Left lung (tissue), 10 donors: Measurements from ENCODE around the gene KSR2. TPM values are rescaled to one million over a fixed set of nuclear protein-coding genes. Genes with fewer than 3 reads are reported as not detected.

Source experiments
- ATAC-seq: fragments of 200-7000 bp; cut with Tn5 transposase; one replicate; pipeline ENCODE4 v1.9.1; 2020; ENCODE audit warnings: moderate library complexity
- DNase-seq, 4 donors: peaks; one replicate each; pipeline ENCODE4 v3.0.0-alpha.2; 2013 to 2020
- H3K27ac ChIP-seq, 2 donors: fragments of 200-600 bp; sonication (generic) in 1 of 2; one replicate each; pipeline versions ENCODE4 v1.5.0 to v1.8.0; 2020 to 2021
- H3K27me3 ChIP-seq, 2 donors: fragments of 200-600 bp; sonication (generic) in 1 of 2; one replicate each; pipeline versions ENCODE4 v1.5.0 to v1.8.0; 2020 to 2021
- H3K36me3 ChIP-seq, 2 donors: fragments of 200-600 bp; sonication (generic) in 1 of 2; one replicate each; pipeline versions ENCODE4 v1.5.0 to v1.8.0; 2020 to 2021
- H3K4me1 ChIP-seq, 2 donors: fragments of 200-600 bp; one replicate each; pipeline ENCODE4 v1.8.0; 2021
- H3K4me3 ChIP-seq, 2 donors: fragments of 200-600 bp; sonication (generic) in 1 of 2; one replicate each; pipeline versions ENCODE4 v1.5.0 to v1.8.0; 2020 to 2021; ENCODE audit warnings: mild to moderate bottlenecking in 1 of 2
- H3K9me3 ChIP-seq, 2 donors: fragments of 200-600 bp; sonication (generic) in 1 of 2; one replicate each; pipeline versions ENCODE4 v1.5.0 to v1.8.0; 2020 to 2021
- intact Hi-C, 2 donors: fragments of 100-400 bp; cut with DNase I; formaldehyde crosslinking; loops; one replicate each; pipeline versions ENCODE4 v1.11.2 to v1.14.2; 2022
- polyA plus RNA-seq, 6 donors: library from polyadenylated mRNA; unstranded; fragments of 120-200 nt; gene quantifications; one replicate each; pipeline ENCODE4 v1.2.1, GENCODE V29; 2013; ENCODE audit not compliant: insufficient read length in 6 of 6
- total RNA-seq, 2 donors: library from RNA; stranded (reverse); fragmentation: NEBNext Ultra II Directional; extraction: Animal tissue kit (Norgen Biotek cat#: 25700); gene quantifications; one replicate each; pipeline ENCODE4 v1.2.1, GENCODE V29; 2021
- TF ChIP-seq, protein P1 (sequence below), 2 donors: fragments of 200-600 bp; sonication (generic) in 1 of 2; IDR thresholded peaks; one replicate each; pipeline versions ENCODE4 v1.5.0 to v1.8.0; 2021; ENCODE audit warnings: antibody characterized with exemption in 2 of 2
- donor health status: DM: no; HTN: yes; CAD: no.
- donor health status: DM: no; HTN: no; CAD: no.

The KSR2 gene
- total and polyA plus RNA-seq, 8 donors = 0.28 to 1.4 (median 0.41) TPM

- H3K27ac ChIP-seq = no peak overlapping the region
- DNase-seq (no peak), ATAC-seq (no peak)
- TF ChIP-seq, protein P1, sequence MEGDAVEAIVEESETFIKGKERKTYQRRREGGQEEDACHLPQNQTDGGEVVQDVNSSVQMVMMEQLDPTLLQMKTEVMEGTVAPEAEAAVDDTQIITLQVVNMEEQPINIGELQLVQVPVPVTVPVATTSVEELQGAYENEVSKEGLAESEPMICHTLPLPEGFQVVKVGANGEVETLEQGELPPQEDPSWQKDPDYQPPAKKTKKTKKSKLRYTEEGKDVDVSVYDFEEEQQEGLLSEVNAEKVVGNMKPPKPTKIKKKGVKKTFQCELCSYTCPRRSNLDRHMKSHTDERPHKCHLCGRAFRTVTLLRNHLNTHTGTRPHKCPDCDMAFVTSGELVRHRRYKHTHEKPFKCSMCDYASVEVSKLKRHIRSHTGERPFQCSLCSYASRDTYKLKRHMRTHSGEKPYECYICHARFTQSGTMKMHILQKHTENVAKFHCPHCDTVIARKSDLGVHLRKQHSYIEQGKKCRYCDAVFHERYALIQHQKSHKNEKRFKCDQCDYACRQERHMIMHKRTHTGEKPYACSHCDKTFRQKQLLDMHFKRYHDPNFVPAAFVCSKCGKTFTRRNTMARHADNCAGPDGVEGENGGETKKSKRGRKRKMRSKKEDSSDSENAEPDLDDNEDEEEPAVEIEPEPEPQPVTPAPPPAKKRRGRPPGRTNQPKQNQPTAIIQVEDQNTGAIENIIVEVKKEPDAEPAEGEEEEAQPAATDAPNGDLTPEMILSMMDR (IDR thresholded peaks at IDR 0.05) = no peak
- H3K4me1 ChIP-seq = peaks cover 0 to 8% of the 10 kb centered on the region in 2 donors
- peaks cover 0 to 7% of the 10 kb centered on the region in 2 donors for H3K9me3 ChIP-seq
- H3K36me3 ChIP-seq = no peaks in the 10 kb centered on the region
- H3K27me3 ChIP-seq = no peaks in the 10 kb centered on the region
- no peak overlapping the region for H3K4me3 ChIP-seq
- intact Hi-C loops = no loop called here
Observed at GRCh38 chr12:117404203-117404853, 564.5 kb downstream of the KSR2 start.

DNA sequence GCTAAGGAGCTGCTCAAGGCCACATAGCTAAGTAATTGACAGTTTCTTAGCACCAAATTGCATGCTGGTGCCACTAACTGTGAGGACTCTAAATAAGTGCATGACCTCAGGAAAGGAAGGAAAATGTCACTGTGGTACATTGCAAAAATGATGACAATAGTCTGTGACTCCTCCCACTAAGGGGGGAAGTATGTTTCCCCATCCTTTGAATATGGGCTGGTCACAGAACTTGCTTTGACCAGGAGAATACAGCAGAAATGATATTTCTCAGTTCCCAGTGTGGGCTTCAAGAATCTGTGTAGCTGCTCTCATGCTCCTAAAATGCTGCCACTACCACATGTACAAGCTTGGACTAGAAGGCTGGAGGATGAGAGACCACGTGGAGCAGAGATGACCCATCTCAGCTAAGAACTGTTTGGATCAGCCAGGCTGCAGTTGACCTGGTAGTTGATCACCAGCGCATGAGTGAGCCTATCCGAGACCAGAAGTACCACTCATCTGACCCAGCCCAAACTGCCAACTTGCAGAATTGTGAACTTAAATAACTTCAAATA is 565.1 kb downstream of the KSR2 start:
- DNase-seq (no peak), ATAC-seq (no peak)
- TF ChIP-seq, protein P1 (IDR thresholded peaks at IDR 0.05) = no peak
- Histone ChIP-seq H3K36me3 (no peaks in the 10 kb centered on the region), H3K4me3 (no peak overlapping the region), H3K4me1 (peaks cover 0 to 8% of the 10 kb centered on the region in 2 donors), H3K27ac (no peak overlapping the region), H3K9me3 (peaks cover 0 to 10% of the 10 kb centered on the region in 2 donors), H3K27me3 (no peaks in the 10 kb centered on the region)
- intact Hi-C loops = no loop called here

Other genes starting within 250 kb of the KSR2 start
- 10 to 100 TPM; 12.1 to 14.1 TPM for gene RFC5, start 47.7 kb upstream of the KSR2 start, total RNA-seq
- 10 to 100 TPM; 27.8 to 35.8 (median 34.0) TPM for gene RFC5, start 47.7 kb upstream of the KSR2 start, polyA plus RNA-seq
- gene WSB2, start 92.2 kb upstream of the KSR2 start, total RNA-seq = 100 to 1,000 TPM; 107 to 129 TPM
- gene WSB2, start 92.2 kb upstream of the KSR2 start, polyA plus RNA-seq = 10 to 100 TPM; 52.7 to 59.1 (median 54.5) TPM
- gene VSIG10, start 135.0 kb upstream of the KSR2 start, total RNA-seq = 10 to 100 TPM; 32.4 to 39.2 TPM
- gene VSIG10, start 135.0 kb upstream of the KSR2 start, polyA plus RNA-seq = 10 to 100 TPM; 33.9 to 42.0 (median 36.5) TPM
- gene PEBP1, start 167.1 kb upstream of the KSR2 start, total RNA-seq = 100 to 1,000 TPM; 167 to 215 TPM
- gene PEBP1, start 167.1 kb upstream of the KSR2 start, polyA plus RNA-seq = 100 to 1,000 TPM; 216 to 279 (median 238) TPM